Trophoblast cell (in vitro differentiated cells and primary cell): ENCODE results near the gene KIF26B.

Experiments
- DNase-seq, 2 donors: peaks; one replicate each; pipeline ENCODE4 v3.0.0-alpha.2; 2016
- H2AFZ ChIP-seq: 2 replicates; pipeline ENCODE4 v1.6.1; 2013; ENCODE audit warnings: low read length, moderate library complexity, mild to moderate bottlenecking; ENCODE audit not compliant: insufficient read depth, poor library complexity
- H2AK5ac ChIP-seq: 2 replicates; pipeline ENCODE4 v1.6.1; 2013; ENCODE audit warnings: mild to moderate bottlenecking, low read length
- H2BK120ac ChIP-seq: 2 replicates; pipeline ENCODE4 v1.6.1; 2013; ENCODE audit warnings: low read length, mild to moderate bottlenecking, moderate library complexity; ENCODE audit not compliant: insufficient read depth, poor library complexity
- H2BK12ac ChIP-seq: 2 replicates; pipeline ENCODE4 v1.6.1; 2013; ENCODE audit warnings: mild to moderate bottlenecking, low read length, moderate library complexity
- H2BK5ac ChIP-seq: 2 replicates; pipeline ENCODE4 v1.6.1; 2013; ENCODE audit warnings: low read length, low read depth, moderate library complexity, mild to moderate bottlenecking; ENCODE audit not compliant: poor library complexity
- H3K14ac ChIP-seq: 2 replicates; pipeline ENCODE4 v1.6.1; 2013; ENCODE audit warnings: mild to moderate bottlenecking, low read length
- H3K18ac ChIP-seq: 2 replicates; pipeline ENCODE4 v1.6.1; 2013; ENCODE audit warnings: mild to moderate bottlenecking, low read length
- H3K23ac ChIP-seq: 2 replicates; pipeline ENCODE4 v1.6.1; 2013; ENCODE audit warnings: low read length
- H3K27ac ChIP-seq: 2 replicates; pipeline ENCODE4 v1.5.1; 2013; ENCODE audit warnings: low read depth, mild to moderate bottlenecking, inconsistent platforms, low read length, moderate library complexity
- H3K27me3 ChIP-seq: 2 replicates; pipeline ENCODE4 v1.6.1; 2013; ENCODE audit warnings: inconsistent platforms, mild to moderate bottlenecking, low read length, moderate library complexity; ENCODE audit not compliant: insufficient read depth
- H3K36me3 ChIP-seq, 2 experiments: 1 replicate in 1 of 2; 2 replicates in 1 of 2; pipeline ENCODE4 v1.6.1; 2013; ENCODE audit warnings: low read length in 2 of 2, mild to moderate bottlenecking in 2 of 2, moderate library complexity in 1 of 2; ENCODE audit not compliant: insufficient read depth in 2 of 2, control insufficient read depth in 1 of 2
- H3K4ac ChIP-seq: 2 replicates; pipeline ENCODE4 v1.6.1; 2013; ENCODE audit warnings: low read depth, mild to moderate bottlenecking, low read length, moderate library complexity
- H3K4me1 ChIP-seq, 2 experiments: 1 replicate in 1 of 2; 2 replicates in 1 of 2; pipeline ENCODE4 v1.6.1; 2013; ENCODE audit warnings: low read length in 2 of 2, mild to moderate bottlenecking in 2 of 2, moderate library complexity in 1 of 2; ENCODE audit not compliant: insufficient read depth in 2 of 2, control insufficient read depth in 1 of 2
- H3K4me2 ChIP-seq: 2 replicates; pipeline ENCODE4 v1.6.1; 2013; ENCODE audit warnings: inconsistent platforms, mild to moderate bottlenecking, low read length, moderate library complexity
- H3K4me3 ChIP-seq: 2 replicates; pipeline ENCODE4 v1.5.1; 2013; ENCODE audit warnings: mild to moderate bottlenecking, low read depth, low read length, inconsistent platforms
- H3K79me1 ChIP-seq: one replicate; pipeline ENCODE4 v1.6.1; 2013; ENCODE audit warnings: low read length
- H3K79me2 ChIP-seq: 2 replicates; pipeline ENCODE4 v1.6.1; 2013; ENCODE audit warnings: low read length, mild to moderate bottlenecking; ENCODE audit not compliant: control insufficient read depth, insufficient read depth, poor library complexity
- H3K9ac ChIP-seq: 2 replicates; pipeline ENCODE4 v1.6.1; 2013; ENCODE audit warnings: mild to moderate bottlenecking, low read length
- H3K9me3 ChIP-seq: 2 replicates; pipeline ENCODE4 v1.6.1; 2013; ENCODE audit warnings: low read depth, mild to moderate bottlenecking, control low read depth, inconsistent platforms, low read length; ENCODE audit not compliant: insufficient read depth
- H4K12ac ChIP-seq: 2 replicates; pipeline ENCODE4 v1.6.1; 2013; ENCODE audit warnings: low read depth, mild to moderate bottlenecking, low read length, moderate library complexity
- H4K8ac ChIP-seq: 2 replicates; pipeline ENCODE4 v1.6.1; 2013; ENCODE audit warnings: low read depth, mild to moderate bottlenecking, low read length, moderate library complexity
- H4K91ac ChIP-seq: one replicate; pipeline ENCODE4 v1.6.1; 2013; ENCODE audit warnings: low read depth, mild to moderate bottlenecking, low read length, moderate library complexity
- WGBS: extraction: QIAGEN DNeasy Blood & Tissue Kit; methylation state at CpG from one replicate; pipeline ENCODE4 v1.1.7; 2013; ENCODE audit warnings: missing lambda C conversion rate; ENCODE audit not compliant: insufficient read length, insufficient coverage; ENCODE audit errors: extremely low coverage; 5-methylcytosine and 5-hydroxymethylcytosine counted together

Gene KIF26B

GRCh38 chr1:245173446-245174211, 18.8 kb downstream of the KIF26B start:
- Histone ChIP-seq H2BK120ac (no peak overlapping the region), H3K36me3 (peaks cover 24 to 38% of the 10 kb centered on the region in 2 experiments), H2BK12ac (no peak overlapping the region), H3K27me3 (no peaks in the 10 kb centered on the region), H3K27ac (no peak overlapping the region), H3K9ac (no peak overlapping the region), H2AK5ac (no peak overlapping the region), H3K79me1 (no peaks in the 10 kb centered on the region), H2AFZ (no peak overlapping the region), H3K18ac (no peak overlapping the region), H3K14ac (no peak overlapping the region), H3K4ac (no peak overlapping the region), H3K9me3 (no peaks in the 10 kb centered on the region), H4K91ac (no peak overlapping the region), H4K12ac (no peak overlapping the region), H2BK5ac (no peak overlapping the region), H3K4me1 (peaks cover 4 to 12% of the 10 kb centered on the region in 2 experiments), H3K4me3 (no peak overlapping the region), H3K4me2 (no peak overlapping the region), H3K79me2 (peaks cover 3% of the 10 kb centered on the region), H3K23ac (no peak overlapping the region), H4K8ac (no peak overlapping the region)
- WGBS, result no CpG with 5 or more reads among the region's 21 CpGs
- no peak for DNase-seq

- Histone ChIP-seq H3K27me3 (no peaks in the 10 kb centered on the region), H3K4me3 (no peak overlapping the region), H3K9ac (no peak overlapping the region)
Observed at GRCh38 chr1:245177071-245177900, 22.5 kb downstream of the KIF26B start.

DNA sequence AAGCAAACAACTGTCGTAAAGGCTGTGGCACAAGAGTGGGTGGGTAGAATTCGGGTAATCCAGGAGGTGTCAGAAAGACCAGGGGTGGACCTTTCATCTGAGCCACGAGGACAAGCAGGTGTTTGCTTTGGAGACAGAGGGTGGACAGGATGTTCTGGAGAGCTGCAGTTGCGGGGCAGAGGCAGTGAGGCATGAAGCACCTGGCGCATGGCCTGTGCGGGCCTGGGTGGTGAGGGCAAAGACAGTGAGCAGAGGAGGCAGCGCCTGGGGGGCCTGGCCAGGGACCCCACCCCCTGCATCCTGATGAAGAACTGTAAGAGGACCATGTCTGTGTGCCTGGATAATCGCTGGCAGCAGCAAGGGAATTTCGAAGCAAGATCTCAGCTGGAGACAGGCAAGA, 24.9 kb downstream of the KIF26B start:
- no peaks in the 10 kb centered on the region for H3K9me3 ChIP-seq
- H3K4me2 ChIP-seq, result no peak overlapping the region
- H3K36me3 ChIP-seq, result peaks cover 12 to 20% of the 10 kb centered on the region in 2 experiments
- H3K79me1 ChIP-seq, result no peaks in the 10 kb centered on the region
- H2AK5ac ChIP-seq, result no peak overlapping the region
- H3K27ac ChIP-seq, result no peak overlapping the region
- no peak overlapping the region for H3K4ac ChIP-seq
- no peak overlapping the region for H3K14ac ChIP-seq
- H2BK120ac ChIP-seq, result no peak overlapping the region
- no peak overlapping the region for H4K8ac ChIP-seq
- no peak for DNase-seq
- H3K79me2 ChIP-seq, result peaks cover 3% of the 10 kb centered on the region
- no peak overlapping the region for H3K4me3 ChIP-seq
- H3K9ac ChIP-seq, result no peak overlapping the region
- no peaks in the 10 kb centered on the region for H3K27me3 ChIP-seq
- no peak overlapping the region for H2BK5ac ChIP-seq
- H2AFZ ChIP-seq, result no peak overlapping the region
- no peak overlapping the region for H4K12ac ChIP-seq
- H4K91ac ChIP-seq, result no peak overlapping the region
- no peak overlapping the region for H3K23ac ChIP-seq
- no peak overlapping the region for H2BK12ac ChIP-seq
- H3K18ac ChIP-seq, result peak overlapping the region; percentile 51
- WGBS, result no CpG with 5 or more reads among the region's 9 CpGs
- peaks cover 2 to 4% of the 10 kb centered on the region in 2 experiments for H3K4me1 ChIP-seq

More at GRCh38 chr1:245177071-245177900, 22.5 kb downstream of the KIF26B start:
- Histone ChIP-seq H4K12ac (no peak overlapping the region), H3K4me2 (no peak overlapping the region), H3K18ac (no peak overlapping the region), H3K14ac (no peak overlapping the region), H3K4ac (no peak overlapping the region), H3K79me1 (no peaks in the 10 kb centered on the region), H4K8ac (no peak overlapping the region), H4K91ac (no peak overlapping the region), H2BK120ac (no peak overlapping the region), H3K23ac (no peak overlapping the region), H3K9me3 (no peaks in the 10 kb centered on the region), H2AK5ac (no peak overlapping the region), H3K4me1 (peaks cover 2 to 6% of the 10 kb centered on the region in 2 experiments), H2AFZ (no peak overlapping the region), H2BK5ac (no peak overlapping the region), H3K79me2 (peaks cover 3% of the 10 kb centered on the region), H3K36me3 (peaks cover 25 to 31% of the 10 kb centered on the region in 2 experiments), H2BK12ac (no peak overlapping the region), H3K27ac (no peak overlapping the region)
- 100% methylated on average over 1 of the region's 10 CpGs for WGBS
- no peak for DNase-seq

DNA sequence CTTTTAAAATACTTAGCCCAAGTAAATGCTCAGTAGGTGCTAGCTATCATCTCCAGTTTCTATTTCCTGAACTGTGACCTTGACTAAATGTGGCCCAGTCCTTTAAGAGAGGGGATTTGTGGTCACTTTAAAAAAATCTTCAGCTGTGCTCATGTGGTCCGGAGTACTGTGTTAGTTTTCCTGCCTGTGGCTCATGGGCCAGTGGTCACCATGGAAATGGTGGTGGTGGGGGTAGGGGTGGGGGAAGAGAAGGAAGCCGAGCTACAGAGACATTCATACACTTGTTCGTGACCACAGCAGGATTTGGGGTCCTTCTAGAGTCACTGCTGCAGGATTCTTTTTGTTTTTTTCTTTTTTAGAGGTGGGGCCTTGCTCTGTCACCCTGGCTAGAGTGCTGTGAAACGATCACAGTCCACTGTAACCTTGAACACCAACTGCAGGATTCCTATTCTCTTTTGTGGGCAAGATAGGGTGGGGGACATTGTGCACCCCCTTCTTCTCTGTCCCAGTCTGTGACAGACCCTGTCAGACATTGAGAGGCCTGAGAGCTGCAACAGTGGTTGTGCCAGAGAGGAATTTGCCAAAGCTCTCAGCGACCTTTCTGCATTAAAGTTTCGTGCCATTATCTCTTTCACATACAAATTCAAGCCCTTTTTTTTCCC, 25.8 kb downstream of the KIF26B start:
- no peak overlapping the region for H3K4me2 ChIP-seq
- H3K14ac ChIP-seq, result peak overlapping the region; percentile 46
- H2BK12ac ChIP-seq, result no peak overlapping the region
- no peaks in the 10 kb centered on the region for H3K27me3 ChIP-seq
- no peaks in the 10 kb centered on the region for H3K9me3 ChIP-seq
- H3K36me3 ChIP-seq, result peaks cover 12 to 13% of the 10 kb centered on the region in 2 experiments
- H4K91ac ChIP-seq, result no peak overlapping the region
- H3K79me1 ChIP-seq, result no peaks in the 10 kb centered on the region
- DNase-seq, result no peak
- H3K23ac ChIP-seq, result no peak overlapping the region
- H3K18ac ChIP-seq, result no peak overlapping the region
- H3K4me1 ChIP-seq, result peaks cover 2 to 4% of the 10 kb centered on the region in 2 experiments
- no peak overlapping the region for H3K27ac ChIP-seq
- H3K79me2 ChIP-seq, result peaks cover 3% of the 10 kb centered on the region
- H2BK5ac ChIP-seq, result no peak overlapping the region
- no peak overlapping the region for H3K4me3 ChIP-seq
- H2AFZ ChIP-seq, result no peak overlapping the region
- H3K9ac ChIP-seq, result no peak overlapping the region
- H2AK5ac ChIP-seq, result no peak overlapping the region
- H4K12ac ChIP-seq, result no peak overlapping the region
- H3K4ac ChIP-seq, result peak overlapping the region; percentile 22
- WGBS, result no CpG with 5 or more reads among the region's 6 CpGs
- no peak overlapping the region for H4K8ac ChIP-seq
- H2BK120ac ChIP-seq, result no peak overlapping the region
